Stimulated activated CD4-positive, alpha-beta T cell treated with anti-CD3 and anti-CD28 coated beads, Interleukin-4, amount 100 ng/mL, for 4 hours (primary cell): ENCODE results near the gene APOB.

Source experiments
- DNase-seq, 2 experiments: peaks; one replicate each; pipeline ENCODE4 v3.0.0-alpha.2; 2020

APOB gene

GRCh38 chr2:21043744-21044532 lies at the start of gene APOB:
Gene APOB, minus strand, starts transcription at chr2:21044073. Its CDS starts 128 bp downstream, at chr2:21043945.
- no peak for DNase-seq

- no peak for DNase-seq
Observed at GRCh38 chr2:21092308-21092869, 48.5 kb upstream of the APOB start.

- DNase-seq, result no peak
Observed at GRCh38 chr2:21084401-21084800, 40.5 kb upstream of the APOB start.

GRCh38 chr2:21083482-21083881 lies 39.6 kb upstream of the APOB start:
- DNase-seq, result no peak

- no peak for DNase-seq
Observed at GRCh38 chr2:21078296-21078695, 34.4 kb upstream of the APOB start.

- DNase-seq, result no peak
Observed at GRCh38 chr2:21072477-21073242, 28.8 kb upstream of the APOB start.

- DNase-seq, result no peak
Observed at GRCh38 chr2:21070341-21071257, 26.7 kb upstream of the APOB start.

- DNase-seq, result no peak
Observed at GRCh38 chr2:21069746-21070340, 26.0 kb upstream of the APOB start.

GRCh38 chr2:21067859-21068537 lies 24.1 kb upstream of the APOB start:
- no peak for DNase-seq

GRCh38 chr2:21067125-21067524 lies 23.3 kb upstream of the APOB start:
- no peak for DNase-seq

GRCh38 chr2:21059885-21060610 lies 16.2 kb upstream of the APOB start:
- no peak for DNase-seq

- DNase-seq, result no peak
Observed at GRCh38 chr2:21057097-21057496, 13.2 kb upstream of the APOB start.

- DNase-seq, result no peak
Observed at GRCh38 chr2:21055879-21056790, 12.3 kb upstream of the APOB start.

GRCh38 chr2:21055451-21055850 lies 11.6 kb upstream of the APOB start:
- no peak for DNase-seq

GRCh38 chr2:21054011-21054410 lies 10.1 kb upstream of the APOB start:
- DNase-seq, result no peak

- DNase-seq, result no peak
Observed at GRCh38 chr2:21052044-21052443, 8.2 kb upstream of the APOB start.

GRCh38 chr2:21050164-21050563 lies 6.3 kb upstream of the APOB start:
- DNase-seq, result no peak

- no peak for DNase-seq
Observed at GRCh38 chr2:21047141-21048009, 3.5 kb upstream of the APOB start.

- DNase-seq, result no peak
Observed at GRCh38 chr2:21046506-21046905, 2.6 kb upstream of the APOB start.
